GM19438 (cell line): Measurements from ENCODE around the gene N4BP2.
"Not testable (repeated sequence)": the region's sequence is repeated elsewhere in the genome, so short reads cannot be mapped to it uniquely, and the experiment has no call there.

Experiments
- ATAC-seq: cut with Tn5 transposase; IDR thresholded peaks from one replicate; pipeline ENCODE4 v1.9.1; 2021; ENCODE audit warnings: low read depth; ENCODE audit not compliant: unreplicated experiment

The N4BP2 gene

DNA sequence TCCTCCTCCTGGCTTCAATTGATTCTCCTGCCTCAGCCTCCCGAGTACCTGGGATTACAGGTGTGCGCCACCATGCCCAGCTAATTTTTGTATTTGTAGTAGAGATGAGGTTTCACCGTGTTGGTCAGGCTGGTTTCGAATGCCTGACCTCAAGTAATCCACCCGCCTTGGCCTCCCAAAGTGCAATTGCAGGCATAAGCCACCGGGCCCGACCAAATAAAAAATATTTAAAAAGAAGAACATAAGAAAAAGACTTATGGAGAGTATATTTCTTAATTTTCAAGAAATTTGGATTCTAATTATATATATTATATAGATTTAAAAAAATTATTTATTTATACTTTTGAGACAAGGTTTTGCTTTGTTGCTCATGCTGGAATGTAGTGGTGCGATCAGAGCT is 29.8 kb downstream of the N4BP2 start:
- no peak for ATAC-seq

DNA sequence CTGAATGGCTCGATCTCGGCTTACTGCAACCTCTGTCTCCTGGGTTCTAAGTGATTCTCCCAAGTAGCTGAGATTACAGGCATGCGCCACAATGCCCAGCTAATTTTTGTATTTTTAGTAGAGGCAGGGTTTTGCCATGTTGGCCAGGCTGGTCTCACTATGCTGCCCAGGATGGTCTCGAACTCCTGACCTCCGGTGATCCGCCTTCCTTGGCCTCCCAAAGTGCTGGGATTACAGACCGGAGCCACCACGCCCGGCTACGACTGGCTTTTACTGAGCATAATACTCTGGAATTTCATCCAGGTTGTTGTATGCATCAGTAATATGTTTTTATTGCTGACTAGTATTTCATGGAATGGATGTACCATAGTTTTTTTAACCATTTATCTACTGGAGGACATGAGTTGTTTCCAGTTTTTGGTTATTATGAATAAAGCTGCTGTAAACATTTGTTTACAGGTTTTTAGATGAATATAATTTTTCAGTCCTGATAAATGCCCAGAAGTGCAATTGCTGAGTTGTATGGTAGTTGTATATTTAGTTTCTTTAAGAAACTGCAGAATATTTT is 31.2 kb downstream of the N4BP2 start:
- no peak for ATAC-seq

DNA sequence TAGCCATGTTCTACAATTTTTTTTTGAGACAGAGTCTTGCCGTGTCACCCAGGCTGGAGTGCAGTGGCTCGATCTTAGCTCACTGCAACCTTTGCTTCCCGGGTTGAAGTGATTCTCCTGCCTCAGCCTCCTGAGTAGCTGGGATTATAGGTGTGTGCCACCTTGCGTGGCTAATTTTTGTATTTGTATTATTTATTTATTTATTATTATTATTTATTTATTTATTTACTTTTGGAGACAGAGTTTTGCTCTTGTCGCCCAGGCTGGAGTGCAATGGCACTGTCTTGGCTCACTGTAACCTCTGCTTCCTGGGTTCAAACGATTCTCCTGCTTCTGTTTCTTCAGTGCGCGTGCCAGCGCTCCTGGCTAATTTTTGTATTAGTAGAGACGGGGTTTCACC is 36.8 kb downstream of the N4BP2 start:
- ATAC-seq = not testable (repeated sequence)

DNA sequence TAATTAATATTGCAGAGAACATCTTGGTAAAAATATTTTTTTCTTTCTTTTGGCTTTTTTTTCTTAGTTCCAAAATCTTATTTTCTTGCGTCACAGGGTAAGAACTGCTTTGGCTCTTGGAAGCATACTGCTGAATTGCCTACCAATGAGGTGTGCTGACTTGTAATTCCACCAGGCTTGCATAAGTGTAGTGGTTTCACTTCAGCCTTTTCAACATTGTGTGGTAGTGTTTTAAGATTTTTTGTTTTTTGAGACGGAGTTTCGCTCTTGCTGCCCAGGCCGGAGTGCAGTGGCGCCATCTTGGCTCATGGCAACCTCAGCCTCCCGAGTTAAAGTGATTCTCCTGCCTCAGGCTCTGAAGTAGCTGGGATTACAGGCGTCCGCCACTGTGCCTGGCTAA is 42.4 kb downstream of the N4BP2 start:
- no peak for ATAC-seq

DNA sequence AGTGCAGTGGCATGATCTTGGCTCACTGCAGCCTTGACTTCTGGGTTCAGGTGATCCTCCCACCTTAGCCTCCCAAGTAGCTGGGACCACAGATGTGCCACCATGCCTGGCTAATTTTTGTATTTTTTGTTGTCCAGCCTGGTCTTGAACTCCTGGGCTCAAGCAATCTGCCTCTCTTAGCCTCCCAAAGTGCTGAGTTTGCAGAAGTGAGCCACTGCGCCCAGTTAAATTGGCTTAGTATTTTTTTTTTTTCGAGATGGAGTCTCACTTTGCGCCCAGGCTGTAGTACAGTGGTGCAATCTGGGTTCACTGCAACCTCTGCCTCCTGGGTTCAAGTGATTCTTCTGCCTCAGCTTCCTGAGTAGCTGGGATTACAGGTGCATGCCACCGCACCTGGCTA is 50.5 kb downstream of the N4BP2 start:
- not testable (repeated sequence) for ATAC-seq

DNA sequence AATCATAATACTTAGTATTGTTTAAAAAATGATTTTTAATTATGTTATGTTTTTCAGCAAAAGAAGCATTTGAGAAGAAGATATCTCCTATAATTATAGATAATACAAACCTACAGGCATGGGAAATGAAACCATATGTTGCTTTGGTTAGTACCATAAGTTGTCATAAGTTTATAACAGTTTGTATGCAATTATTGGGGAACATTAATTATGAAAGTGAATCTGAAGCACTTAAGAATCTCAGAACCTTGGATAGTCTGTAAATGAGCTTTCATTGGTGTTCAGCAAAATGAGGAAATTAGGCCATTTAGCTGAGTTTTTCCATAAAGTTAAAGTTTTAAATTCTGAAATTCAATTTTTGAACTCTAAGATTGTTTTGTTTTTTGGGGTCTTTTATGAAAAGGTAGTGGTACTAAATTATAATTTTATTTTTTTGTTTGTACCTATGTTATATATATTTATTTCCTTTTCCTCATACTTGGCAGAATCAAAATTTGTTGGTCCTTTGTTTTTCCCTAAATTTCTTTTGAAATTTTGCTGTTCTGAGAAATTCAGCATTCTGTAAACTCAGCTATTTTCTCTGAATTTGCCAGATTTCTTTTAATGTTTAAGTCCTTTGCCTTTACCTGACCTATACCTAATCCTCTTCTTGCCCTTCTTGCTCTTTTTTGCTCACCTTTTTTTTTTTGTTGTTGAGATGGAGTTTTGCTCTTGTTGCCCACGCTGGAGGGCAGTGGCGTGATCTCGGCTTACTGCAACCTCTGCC is 55.6 kb downstream of the N4BP2 start:
- no peak for ATAC-seq

DNA sequence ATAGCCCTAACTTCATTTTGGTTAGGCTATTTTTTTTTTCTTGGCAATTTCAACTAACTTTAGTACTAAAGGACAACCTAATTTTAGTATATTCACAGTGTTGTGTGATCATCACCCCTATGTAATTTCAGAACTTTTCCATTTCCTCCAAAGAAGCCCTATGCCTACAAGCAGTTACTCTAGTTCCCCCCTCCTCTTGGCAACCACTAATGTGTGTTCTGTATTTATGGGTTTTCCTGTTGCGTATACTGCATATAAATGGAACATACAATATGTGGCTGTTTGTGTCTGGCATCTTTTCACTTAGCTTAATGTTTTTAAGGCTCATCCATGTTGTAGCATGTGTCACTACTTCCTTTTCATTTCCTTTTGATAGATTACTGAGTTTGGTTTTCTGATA is 57.6 kb downstream of the N4BP2 start:
- no peak for ATAC-seq

DNA sequence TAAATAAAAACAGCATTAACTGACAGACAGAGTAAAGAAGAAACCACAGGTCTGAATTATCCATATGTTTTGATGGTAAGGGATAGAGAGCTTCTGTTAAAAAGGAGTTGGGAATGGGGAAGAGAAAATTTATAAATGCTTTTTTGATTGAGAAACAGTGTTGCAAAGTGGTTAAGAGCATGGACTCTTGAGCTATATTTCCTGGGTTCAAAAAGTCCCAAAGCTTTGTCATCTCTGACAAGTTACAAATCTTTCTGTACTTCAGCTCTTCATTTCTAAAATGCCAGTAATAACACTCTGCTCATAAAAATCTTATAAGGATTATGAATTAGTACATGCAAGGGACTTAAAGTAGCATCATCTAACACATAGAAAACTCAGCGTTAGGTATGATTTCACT is 62.2 kb downstream of the N4BP2 start:
- ATAC-seq = no peak

DNA sequence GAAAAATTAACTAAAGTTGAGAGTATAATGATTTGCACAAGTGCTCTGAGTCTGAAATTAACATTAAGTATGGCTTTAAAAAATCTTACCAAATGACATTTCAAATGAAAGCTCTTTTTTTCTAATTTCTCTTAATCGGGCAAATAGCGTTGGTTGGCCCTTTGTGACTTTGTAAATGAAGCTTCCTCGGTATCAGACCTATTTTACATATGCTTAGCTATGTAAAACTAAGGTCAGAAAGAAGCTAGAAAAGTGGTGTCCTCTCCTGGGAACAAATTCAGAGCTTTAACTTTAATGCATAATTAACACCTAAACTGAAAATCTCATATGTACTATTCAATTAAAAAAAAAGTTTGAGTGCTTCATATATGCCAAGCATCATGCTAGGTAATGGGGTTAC is 62.7 kb downstream of the N4BP2 start:
- ATAC-seq = no peak

DNA sequence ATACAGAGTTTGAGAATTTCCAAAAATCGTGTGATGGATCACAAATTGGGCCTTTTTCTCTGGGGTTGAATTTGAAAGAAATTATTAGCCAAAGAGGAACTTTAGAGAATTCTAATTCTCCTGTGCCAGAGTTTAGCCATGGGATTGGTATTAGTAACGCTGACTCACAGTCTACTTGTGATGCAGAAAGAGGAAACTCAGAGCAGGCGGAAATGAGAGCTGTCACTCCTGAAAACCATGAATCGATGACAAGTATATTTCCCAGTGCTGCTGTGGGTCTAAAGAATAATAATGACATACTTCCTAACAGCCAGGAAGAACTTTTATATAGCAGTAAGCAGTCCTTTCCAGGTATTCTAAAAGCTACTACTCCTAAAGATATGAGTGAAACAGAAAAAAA is 64.9 kb downstream of the N4BP2 start:
- ATAC-seq = no peak

DNA sequence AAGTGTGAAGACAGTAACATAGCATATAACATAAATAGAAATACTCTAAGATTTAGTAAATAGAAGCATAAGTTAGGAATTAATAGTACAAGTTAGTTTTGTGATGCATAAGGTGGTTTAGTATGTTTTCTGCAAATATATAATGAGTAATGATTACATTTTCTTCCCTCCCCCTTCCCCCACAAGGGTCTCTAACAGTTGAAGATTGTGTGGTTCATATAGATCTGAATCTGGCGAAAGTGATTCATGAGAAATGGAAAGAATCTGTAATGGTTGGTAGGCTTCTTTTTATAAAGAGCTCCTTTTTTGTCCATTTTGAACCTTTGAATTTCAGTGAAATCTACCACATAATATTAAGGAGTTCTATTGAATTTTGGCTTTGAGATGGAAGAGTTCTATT is 66.3 kb downstream of the N4BP2 start:
- no peak for ATAC-seq

DNA sequence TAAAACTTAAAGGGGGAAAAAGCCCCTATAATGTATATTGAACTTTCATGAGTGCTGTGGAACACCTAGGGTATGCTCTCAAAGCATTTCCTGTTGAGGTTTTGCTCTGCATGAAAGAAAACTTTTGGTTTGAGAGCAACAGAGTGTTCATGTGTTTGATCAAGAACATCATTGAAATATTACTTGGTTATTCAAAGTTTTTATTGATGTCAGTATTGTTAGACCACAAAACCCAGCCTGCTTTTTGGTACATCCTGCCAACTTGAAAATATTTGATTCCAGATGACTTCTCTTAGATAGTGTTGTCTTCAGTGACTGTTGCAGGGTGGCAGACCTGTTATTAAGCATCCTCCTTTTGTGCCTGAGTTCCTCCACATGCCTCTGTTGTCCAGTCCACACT is 68.0 kb downstream of the N4BP2 start:
- ATAC-seq = no peak

DNA sequence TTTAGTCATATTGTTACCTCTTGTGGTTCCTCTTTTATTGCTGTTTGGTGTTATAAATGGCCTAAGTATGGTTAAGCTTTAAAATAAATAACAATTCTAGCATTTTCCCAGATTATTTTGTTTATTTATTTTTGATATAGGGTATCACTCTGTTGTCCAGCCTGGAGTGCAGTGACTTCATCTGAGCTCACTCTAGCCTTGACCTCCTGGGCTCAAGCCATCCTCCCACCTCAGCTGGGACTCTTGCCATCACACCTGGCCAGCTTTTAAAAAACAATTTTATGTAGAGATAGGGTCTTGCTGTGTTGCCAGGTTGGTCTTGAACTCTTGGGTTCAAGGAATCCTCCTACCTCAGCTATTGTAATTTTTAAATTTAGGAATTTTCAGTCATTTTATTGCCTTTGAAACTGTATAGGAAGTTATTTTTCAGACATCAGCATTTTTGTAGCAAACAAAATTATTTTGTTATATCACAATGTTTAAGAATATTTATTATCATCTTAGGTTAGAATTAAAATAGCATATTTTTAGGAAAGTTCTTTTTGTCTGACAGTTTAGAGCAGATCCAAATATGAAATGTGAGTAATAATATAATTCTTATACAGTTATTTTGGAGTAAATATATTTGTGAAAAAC is 73.9 kb downstream of the N4BP2 start:
- ATAC-seq = no peak

DNA sequence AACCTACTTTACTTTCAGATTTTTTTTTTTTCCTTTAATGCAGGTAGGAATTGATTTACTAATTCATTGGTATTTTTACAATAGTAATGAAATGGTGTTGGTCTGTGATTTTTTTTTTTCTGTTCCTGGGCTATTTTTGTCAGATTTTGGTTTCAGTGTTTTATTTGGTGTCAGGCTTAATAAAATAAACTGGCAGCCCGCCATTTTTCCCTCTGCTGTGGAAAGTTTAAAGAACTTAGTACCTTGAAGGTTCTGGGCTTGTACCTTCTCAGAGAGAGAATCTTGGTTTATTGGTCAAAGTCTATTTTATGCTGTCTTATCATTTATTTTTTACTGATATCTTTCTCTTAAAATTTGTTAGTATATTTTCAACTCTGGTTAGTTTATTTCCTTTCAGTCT is 76.2 kb downstream of the N4BP2 start:
- no peak for ATAC-seq

DNA sequence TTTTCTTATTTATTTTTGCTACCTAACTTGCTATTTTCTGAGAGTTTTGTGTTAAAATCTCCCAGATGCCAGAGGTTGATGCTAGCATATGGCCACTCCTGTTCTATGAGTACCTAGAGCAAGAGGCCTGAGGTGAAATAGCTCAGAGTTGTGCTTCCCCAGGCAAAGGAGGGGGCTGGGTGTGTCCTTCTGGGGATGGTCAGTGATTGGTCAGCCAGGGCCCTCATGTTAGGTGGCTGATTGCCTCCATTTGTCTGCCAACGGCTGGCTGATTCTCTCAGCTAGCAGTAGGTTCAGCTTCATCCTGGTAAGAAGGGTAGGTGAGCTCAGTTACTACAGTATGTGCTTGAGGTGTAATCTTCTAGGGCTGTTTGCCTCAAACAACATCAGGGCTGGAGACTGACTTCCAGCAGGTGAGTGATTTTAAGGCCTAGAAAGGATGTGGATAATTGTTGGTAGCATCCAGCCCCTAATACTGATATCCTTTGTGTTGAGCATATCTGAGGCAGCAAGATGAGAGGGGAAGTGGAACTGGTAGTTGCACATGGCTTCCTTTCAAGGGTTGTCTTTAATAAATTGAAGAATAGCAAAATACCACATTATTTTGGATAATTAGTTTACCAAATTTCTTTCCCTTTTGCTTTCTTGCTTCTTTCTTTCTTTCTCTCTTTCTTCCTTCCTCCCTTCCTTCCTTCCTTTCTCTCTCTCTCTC is 77.7 kb downstream of the N4BP2 start:
- ATAC-seq = no peak

DNA sequence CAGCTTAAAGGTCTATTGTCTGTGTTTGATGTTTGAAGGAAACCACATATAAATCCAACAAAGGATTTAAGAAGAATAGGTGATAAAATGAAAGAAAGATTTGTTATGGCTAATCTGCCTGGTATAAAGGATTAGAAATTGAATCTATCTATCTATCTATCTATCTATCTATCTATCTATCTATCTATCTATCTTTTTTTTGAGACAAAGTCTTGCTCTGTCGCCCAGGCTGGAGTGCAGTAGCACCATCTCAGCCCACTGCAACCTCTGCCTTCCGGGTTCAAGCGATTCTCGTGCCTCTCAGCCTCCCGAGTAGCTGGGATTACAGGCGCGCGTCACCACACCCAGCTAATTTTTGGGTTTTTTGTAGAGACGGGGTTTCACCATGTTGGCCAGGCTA is 79.6 kb downstream of the N4BP2 start:
- ATAC-seq = not testable (repeated sequence)

DNA sequence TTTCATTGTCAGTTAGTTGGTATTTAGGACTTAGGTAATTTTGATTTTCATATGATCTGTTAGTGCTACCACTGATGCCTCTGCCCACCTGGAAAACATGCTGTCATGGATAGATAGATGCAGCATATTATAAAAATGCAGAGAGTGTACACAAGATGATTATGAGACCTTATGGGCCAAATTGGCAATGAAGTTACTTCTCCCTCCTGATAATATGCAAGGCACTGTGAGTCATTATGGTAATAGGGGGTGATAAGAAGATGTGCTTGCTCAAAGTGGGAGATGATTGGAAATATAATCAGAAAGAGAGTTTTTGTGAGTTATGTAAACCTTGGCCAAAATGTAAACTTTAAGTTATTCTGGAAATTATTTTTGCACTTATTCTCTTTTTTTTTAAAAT is 83.5 kb downstream of the N4BP2 start:
- no peak for ATAC-seq

DNA sequence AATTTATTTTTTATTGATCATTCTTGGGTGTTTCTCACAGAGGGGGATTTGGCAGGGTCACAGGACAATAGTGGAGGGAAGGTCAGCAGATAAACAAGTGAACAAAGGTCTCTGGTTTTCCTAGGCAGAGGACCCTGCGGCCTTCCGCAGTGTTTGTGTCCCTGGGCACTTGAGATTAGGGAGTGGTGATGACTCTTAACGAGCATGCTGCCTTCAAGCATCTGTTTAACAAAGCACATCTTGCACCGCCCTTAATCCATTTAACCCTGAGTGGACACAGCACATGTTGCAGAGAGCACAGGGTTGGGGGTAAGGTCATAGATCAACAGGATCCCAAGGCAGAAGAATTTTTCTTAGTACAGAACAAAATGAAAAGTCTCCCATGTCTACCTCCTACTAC is 83.9 kb downstream of the N4BP2 start:
- ATAC-seq = not testable (repeated sequence)

DNA sequence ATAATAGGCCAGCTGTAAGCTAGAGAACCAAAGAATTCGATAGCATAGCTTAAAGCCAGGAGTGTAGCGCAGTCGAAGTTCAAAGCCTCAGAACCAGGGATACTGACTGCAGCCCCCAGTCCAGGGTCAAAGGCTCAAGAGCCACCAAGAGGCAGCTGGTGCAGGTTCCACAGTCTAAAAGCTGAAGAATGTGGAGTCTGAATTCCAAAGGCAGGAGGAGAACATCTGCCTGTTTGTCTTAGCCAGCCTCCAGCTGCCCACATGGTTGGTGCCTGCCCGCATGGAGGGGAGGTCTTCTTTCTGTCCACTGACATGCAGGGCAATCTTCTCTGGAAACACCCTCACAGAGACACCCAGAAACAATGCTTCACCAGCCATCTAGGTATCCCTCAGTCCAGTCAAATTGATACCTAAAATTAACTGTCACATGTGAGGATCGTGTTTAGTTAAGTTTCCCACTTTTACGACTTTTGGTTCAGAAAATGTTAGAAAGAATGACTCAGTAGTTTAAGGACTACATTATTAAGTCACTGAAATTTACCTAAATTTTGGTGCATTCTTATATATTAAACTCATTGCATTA is 87.4 kb downstream of the N4BP2 start:
- ATAC-seq = no peak

DNA sequence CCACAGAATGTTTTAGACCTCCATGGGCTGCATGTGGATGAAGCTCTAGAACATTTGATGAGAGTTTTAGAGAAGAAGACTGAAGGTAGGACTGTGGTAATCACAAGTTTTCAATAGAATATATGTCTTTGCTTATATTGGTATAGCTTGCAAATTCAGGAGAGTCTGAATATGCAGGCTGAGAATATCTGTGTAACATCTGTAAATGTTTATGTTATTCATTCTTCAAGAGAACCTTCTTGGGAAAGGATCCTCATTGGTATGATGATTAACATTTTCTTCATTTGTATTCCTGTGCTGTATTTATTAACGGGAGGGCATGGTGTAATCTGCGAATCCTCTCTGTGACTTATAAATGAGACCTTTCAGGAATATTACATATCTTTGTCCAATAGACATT is 88.1 kb downstream of the N4BP2 start:
- no peak for ATAC-seq

DNA sequence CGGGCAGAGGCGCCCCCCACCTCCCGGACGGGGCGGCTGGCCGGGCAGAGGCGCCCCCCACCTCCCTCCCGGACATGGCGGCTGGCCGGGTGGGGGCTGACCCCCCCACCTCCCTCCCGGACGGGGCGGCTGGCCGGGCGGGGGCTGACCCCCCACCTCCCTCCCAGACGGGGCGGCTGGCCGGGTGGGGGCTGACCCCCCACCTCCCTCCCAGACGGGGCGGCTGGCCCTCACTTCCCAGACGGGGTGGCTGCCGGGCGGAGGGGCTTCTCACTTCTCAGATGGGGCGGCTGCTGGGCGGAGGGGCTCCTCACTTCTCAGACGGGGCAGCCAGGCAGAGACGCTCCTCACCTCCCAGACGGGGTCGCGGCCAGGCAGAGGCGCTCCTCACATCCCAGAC is 90.8 kb downstream of the N4BP2 start:
- ATAC-seq = not testable (repeated sequence)
